GM10266 (cell line): ENCODE measurements around the gene ORC5.
"Not testable (repeated sequence)": the region's sequence is repeated elsewhere in the genome, so short reads cannot be mapped to it uniquely, and the experiment has no call there.

Experiments
- DNase-seq: peaks from one replicate; pipeline ENCODE4 v3.0.0; 2012; ENCODE audit errors: extremely low spot score
- TF ChIP-seq, protein P1 (sequence below): IDR thresholded peaks from 2 replicates; pipeline ENCODE4 v1.5.1; 2012; ENCODE audit warnings: mild to moderate bottlenecking, low read depth; ENCODE audit not compliant: control insufficient read depth, insufficient read depth; ENCODE audit errors: missing control alignments

The ORC5 gene

DNA sequence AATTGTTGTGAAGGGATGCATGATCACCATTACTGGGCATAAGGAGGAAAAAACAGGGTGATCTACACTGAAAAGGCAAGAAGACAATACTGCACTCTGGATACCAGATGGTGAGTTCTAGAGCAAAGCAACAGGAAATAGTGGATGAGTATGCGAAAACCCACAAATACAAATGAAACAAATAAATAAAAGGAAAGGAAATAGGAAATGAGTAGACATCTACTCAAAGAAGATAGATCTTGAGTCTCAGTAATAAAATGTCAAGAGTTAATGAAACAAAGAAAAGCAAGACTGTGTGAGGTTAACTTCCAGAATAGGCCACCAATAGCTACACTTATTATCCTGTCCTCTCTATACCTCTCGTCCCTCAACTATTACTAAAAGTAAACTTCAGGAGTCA is 11.7 kb downstream of the ORC5 start:
- no peak for DNase-seq
- TF ChIP-seq, protein P1, sequence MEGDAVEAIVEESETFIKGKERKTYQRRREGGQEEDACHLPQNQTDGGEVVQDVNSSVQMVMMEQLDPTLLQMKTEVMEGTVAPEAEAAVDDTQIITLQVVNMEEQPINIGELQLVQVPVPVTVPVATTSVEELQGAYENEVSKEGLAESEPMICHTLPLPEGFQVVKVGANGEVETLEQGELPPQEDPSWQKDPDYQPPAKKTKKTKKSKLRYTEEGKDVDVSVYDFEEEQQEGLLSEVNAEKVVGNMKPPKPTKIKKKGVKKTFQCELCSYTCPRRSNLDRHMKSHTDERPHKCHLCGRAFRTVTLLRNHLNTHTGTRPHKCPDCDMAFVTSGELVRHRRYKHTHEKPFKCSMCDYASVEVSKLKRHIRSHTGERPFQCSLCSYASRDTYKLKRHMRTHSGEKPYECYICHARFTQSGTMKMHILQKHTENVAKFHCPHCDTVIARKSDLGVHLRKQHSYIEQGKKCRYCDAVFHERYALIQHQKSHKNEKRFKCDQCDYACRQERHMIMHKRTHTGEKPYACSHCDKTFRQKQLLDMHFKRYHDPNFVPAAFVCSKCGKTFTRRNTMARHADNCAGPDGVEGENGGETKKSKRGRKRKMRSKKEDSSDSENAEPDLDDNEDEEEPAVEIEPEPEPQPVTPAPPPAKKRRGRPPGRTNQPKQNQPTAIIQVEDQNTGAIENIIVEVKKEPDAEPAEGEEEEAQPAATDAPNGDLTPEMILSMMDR = no peak

DNA sequence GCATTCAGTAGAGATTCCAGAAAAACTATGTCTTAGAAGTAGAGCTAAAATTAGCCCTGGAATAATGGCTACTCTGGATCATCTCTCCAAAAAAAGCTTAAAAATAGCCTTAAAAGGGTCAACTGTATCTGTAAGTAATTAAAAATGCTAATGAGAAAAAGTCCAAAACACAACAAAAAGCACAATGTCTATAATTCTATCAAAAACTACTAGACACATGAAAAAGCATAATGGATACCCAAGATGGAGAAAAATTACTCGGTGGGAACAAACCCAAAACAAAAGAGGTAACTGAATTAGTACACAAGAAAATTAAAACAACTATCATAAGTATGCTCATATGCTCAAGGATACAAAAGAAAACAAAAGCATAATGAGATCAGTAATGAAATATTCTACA is 15.4 kb downstream of the ORC5 start:
- TF ChIP-seq, protein P1 = no peak
- DNase-seq = no peak

DNA sequence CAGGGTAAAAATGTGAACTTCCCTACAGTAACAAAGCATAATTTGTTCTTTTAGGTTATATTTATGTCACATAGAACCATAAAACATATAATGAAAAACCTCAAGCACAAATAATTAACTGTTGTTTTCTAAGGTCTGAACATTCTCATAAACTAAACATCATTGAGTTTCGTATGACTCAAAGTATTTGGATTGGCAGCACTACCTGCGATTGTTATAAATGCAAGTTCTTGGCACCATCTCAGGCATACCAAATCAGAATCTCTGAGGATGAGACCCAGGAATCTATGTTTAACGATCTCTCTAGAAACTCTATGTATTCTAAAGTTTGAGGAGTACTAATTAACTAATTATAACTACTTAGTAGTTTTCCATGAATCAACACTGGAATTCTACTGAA is 22.5 kb downstream of the ORC5 start:
- TF ChIP-seq, protein P1 = no peak
- DNase-seq = no peak

DNA sequence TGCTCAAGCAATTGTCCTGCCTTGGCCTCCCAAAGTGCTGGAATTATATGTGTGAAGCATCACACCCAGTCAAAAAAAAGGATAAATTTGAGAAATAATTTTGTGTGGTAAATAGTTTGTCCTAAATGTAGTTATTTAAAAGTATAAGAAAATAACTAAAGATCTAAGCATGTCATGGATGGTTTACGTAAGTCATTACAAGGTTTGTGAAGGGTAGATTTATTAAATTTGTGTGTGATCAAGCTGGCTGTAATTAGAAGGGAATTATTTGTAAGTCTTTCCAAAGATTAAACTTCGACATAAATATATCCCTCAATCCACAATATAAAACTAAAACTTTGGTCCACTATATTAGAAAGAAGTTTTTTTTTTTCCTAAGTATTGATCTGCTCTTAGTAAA is 28.6 kb downstream of the ORC5 start:
- DNase-seq = no peak
- TF ChIP-seq, protein P1 = no peak

DNA sequence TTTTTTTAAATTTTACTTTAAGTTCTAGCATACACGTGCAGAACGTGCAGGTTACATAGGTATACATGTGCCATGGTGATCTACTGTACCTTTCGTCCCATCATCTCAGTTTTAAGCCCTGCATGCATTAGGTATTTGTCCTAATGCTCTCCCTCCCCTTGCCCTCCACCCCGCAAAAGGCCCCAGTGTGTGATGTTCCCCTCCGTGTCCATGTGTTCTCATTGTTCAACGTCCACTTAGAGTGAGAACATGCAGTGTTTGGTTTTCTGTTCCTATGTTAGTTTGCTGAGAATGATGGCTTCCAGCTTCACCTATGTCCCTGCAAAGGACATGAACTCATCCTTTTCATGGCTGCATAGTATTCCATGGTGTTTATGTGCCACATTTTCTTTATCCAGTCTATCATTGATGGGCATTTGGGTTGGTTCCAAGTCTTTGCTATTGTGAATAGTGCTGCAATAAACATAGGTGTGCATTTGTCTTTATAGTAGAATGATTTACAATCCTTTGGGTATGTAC is 30.2 kb downstream of the ORC5 start:
- DNase-seq = not testable (repeated sequence)

DNA sequence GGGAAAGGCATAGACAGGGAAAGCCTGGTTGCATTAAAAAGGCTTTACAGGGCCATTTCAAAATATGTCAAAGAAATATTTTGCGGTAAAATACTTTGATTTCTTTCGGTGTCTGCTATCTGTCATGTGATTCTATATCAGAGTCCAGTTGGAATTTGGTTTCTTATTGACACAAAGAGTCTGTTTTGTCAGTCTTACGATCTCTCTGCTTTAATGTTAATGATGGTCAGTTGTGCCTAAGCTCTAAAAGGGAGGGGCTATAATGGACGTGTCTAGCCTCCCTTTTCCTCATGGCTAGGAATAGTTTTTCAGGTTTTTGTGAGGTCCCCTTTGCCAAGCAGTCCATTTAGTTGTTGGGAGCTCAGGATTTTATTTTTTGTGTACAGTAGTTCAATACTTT is 31.5 kb downstream of the ORC5 start:
- DNase-seq = no peak
- TF ChIP-seq, protein P1 = no peak

DNA sequence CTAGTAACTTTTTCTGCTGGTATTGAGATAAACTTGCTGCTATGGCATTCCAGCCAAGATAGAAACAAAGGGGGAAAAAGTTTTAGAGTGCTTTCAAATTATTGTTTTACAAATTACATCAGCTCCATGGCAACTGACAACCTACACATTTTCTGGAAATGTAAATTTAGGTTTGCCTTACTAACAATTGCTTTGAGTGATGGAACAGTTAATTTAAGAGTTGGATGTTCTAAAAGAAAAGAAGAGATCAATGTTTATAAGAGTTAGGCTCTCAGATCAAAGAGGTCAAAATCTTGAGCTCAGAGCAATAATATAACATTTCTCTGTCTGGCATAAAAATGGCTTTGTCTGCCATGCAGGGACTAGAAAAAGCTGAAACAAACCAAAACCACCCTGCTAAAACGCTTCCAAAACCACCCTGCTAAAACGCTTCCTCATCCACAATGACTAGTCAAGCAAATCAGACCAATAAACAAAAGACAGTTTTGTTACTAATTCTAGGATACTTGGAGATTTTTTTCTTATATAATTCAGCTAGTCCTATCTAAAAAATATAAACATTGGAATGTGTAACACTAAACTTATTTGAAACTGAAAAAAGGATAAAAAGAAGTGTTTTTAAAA is 32.3 kb downstream of the ORC5 start:
- DNase-seq = no peak
- TF ChIP-seq, protein P1 = no peak

DNA sequence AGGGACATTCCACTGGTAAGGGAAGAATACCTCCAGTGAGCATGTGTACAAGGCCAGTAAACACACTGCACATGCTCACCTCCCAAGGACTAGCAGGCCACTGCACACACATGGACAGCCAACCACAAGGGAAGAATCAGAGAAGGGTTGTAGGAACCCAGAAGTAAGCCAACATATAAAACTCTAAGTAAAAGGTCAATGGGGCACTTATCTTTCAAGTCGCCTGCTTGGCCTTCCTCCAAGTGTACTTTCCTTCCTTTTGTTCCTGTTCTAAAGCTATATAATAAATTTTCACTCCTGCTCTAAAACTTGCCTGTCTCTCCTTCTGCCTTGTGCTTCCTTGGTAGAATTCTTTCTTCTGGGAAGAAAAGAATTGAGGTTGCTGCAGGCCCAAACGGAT is 33.0 kb downstream of the ORC5 start:
- TF ChIP-seq, protein P1 = no peak
- DNase-seq = no peak
